Measurements from ENCODE around the gene BICRA.

BICRA gene

GRCh38 chr19:47686679-47687450 is 77.9 kb downstream of the BICRA start:
- TF ChIP-seq FOXA1 (IDR thresholded peaks at IDR 0.05) (no peak), SUZ12 (IDR thresholded peaks at IDR 0.05) (no peak), BHLHE40 (IDR thresholded peaks at IDR 0.05; ENCODE audit: borderline replicate concordance) (no peak), CTBP1 (IDR thresholded peaks at IDR 0.05; ENCODE audit: borderline replicate concordance) (no peak)
- CTCF ChIA-PET, result no interaction called here
- POLR2A ChIA-PET, result no interaction called here
- no peak for DNase-seq (ENCODE audit: extremely low spot score)

DNA sequence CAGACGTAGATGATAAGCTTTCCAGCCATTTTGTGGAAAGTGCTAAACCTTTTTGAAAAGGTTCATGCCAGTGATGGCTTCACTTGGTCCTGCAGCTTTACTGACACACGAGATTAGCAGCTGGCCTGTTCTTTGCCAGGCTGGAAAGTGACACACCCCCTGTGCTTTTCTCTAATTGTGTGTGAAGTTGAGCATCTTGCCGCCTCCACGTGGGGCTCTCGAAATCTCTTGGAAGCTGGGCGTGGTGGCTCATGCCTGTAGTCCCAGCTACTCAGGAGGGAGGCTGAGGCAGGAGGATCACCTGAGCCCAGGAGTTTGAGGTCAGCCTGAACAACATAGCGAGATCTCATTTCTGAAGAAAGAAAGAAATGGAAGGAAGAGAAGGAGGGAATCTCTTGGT is 79.0 kb downstream of the BICRA start:
- ChIA-PET POLR2A (no interaction called here), CTCF (interaction anchor here (0.7 to 0.8 kb wide), 2 partner anchors 8 to 15 kb away, joined by 3 read pairs; no protein-coding TSS in a partner anchor)
- DNase-seq (ENCODE audit: extremely low spot score), result no peak
- TF ChIP-seq TARDBP (IDR thresholded peaks at IDR 0.05) (no peak), SUZ12 (IDR thresholded peaks at IDR 0.05) (no peak), ZNF384 (IDR thresholded peaks at IDR 0.05) (no peak), NFRKB (IDR thresholded peaks at IDR 0.05) (no peak)

DNA sequence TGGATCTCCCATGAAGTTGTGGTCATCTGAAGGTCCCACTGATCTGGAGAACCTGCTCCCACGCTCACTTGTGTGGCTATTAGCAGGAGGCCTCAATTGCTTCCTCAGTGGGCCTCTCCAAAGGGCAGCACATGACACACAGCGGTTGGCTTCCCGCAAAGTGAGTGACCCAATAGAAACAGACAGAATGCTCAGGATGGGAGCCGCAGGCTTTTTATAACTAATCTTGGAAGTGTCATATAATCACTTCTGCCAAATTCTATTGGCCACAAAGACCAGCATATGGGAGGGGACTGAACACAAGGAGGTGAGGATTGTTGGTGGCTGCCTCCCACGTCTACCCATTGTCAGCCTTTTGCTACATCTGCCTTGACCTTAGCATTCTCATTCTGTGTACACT is 82.2 kb downstream of the BICRA start:
- TF ChIP-seq TARDBP (IDR thresholded peaks at IDR 0.05) (no peak), LEF1 (IDR thresholded peaks at IDR 0.05; ENCODE audit: borderline replicate concordance) (no peak), HDGF (IDR thresholded peaks at IDR 0.05; ENCODE audit: borderline replicate concordance) (no peak), SP1 (IDR thresholded peaks at IDR 0.05) (no peak), ELF4 (IDR thresholded peaks at IDR 0.05) (no peak), BHLHE40 (IDR thresholded peaks at IDR 0.05; ENCODE audit: borderline replicate concordance) (no peak), ZNF384 (IDR thresholded peaks at IDR 0.05) (no peak), FOXA1 (IDR thresholded peaks at IDR 0.05) (no peak), FOXK2 (IDR thresholded peaks at IDR 0.05) (no peak)
- POLR2A ChIA-PET, result no interaction called here
- DNase-seq (ENCODE audit: extremely low spot score), result no peak
- CTCF ChIA-PET, result interaction anchor here (1.0 kb wide), 1 partner anchor 9 kb away, joined by 3 read pairs; no protein-coding TSS in a partner anchor

DNA sequence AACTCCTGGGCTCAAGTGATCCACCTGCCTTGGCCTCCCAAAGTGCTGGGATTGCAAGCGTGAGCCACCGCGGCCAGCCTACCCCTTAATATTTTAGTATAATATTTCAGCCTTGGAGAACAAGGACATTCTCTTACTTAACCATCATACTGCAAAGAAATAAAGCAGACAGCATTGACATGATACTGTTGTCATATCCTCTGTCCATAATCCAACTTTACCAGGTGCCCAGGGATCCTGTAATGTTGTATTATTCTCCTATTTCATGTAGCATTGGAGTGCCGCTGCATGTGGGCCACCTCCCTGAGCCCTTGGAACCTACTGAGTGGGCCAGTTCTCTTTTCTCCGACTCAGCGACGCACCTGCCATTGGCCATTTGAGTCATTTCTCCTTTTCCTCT is 82.8 kb downstream of the BICRA start:
- TF ChIP-seq BHLHE40 (IDR thresholded peaks at IDR 0.05; ENCODE audit: borderline replicate concordance) (no peak), CTBP1 (IDR thresholded peaks at IDR 0.05; ENCODE audit: borderline replicate concordance) (no peak), LEF1 (IDR thresholded peaks at IDR 0.05; ENCODE audit: borderline replicate concordance) (no peak), FOXA1 (IDR thresholded peaks at IDR 0.05) (no peak), ARNT (IDR thresholded peaks at IDR 0.05) (no peak), ELF4 (IDR thresholded peaks at IDR 0.05) (no peak), FOXM1 (IDR thresholded peaks at IDR 0.05; ENCODE audit: borderline replicate concordance) (no peak), SP1 (IDR thresholded peaks at IDR 0.05) (no peak), HDGF (IDR thresholded peaks at IDR 0.05; ENCODE audit: borderline replicate concordance) (no peak), SUZ12 (IDR thresholded peaks at IDR 0.05) (no peak), TARDBP (IDR thresholded peaks at IDR 0.05) (no peak), ZNF384 (IDR thresholded peaks at IDR 0.05) (no peak), PKNOX1 (IDR thresholded peaks at IDR 0.05) (no peak), L3MBTL2 (conservative IDR thresholded peaks at IDR 0.05) (no peak), NFRKB (IDR thresholded peaks at IDR 0.05) (no peak)
- DNase-seq (ENCODE audit: extremely low spot score), result no peak
- ChIA-PET CTCF (no interaction called here), POLR2A (no interaction called here)

GRCh38 chr19:47693489-47693888 is 84.6 kb downstream of the BICRA start:
- no peak for DNase-seq (ENCODE audit: extremely low spot score)
- POLR2A ChIA-PET, result no interaction called here
- CTCF ChIA-PET, result no interaction called here
- TF ChIP-seq FOXA1 (IDR thresholded peaks at IDR 0.05) (no peak), ZNF384 (IDR thresholded peaks at IDR 0.05) (no peak), PKNOX1 (IDR thresholded peaks at IDR 0.05) (no peak), NFRKB (IDR thresholded peaks at IDR 0.05) (no peak), TARDBP (IDR thresholded peaks at IDR 0.05) (no peak), LEF1 (IDR thresholded peaks at IDR 0.05; ENCODE audit: borderline replicate concordance) (no peak), HDGF (IDR thresholded peaks at IDR 0.05; ENCODE audit: borderline replicate concordance) (no peak), FOXK2 (IDR thresholded peaks at IDR 0.05) (no peak), ELF4 (IDR thresholded peaks at IDR 0.05) (no peak), L3MBTL2 (conservative IDR thresholded peaks at IDR 0.05) (no peak), SP1 (IDR thresholded peaks at IDR 0.05) (no peak), CTBP1 (IDR thresholded peaks at IDR 0.05; ENCODE audit: borderline replicate concordance) (no peak), BHLHE40 (IDR thresholded peaks at IDR 0.05; ENCODE audit: borderline replicate concordance) (no peak), SUZ12 (IDR thresholded peaks at IDR 0.05) (no peak)

DNA sequence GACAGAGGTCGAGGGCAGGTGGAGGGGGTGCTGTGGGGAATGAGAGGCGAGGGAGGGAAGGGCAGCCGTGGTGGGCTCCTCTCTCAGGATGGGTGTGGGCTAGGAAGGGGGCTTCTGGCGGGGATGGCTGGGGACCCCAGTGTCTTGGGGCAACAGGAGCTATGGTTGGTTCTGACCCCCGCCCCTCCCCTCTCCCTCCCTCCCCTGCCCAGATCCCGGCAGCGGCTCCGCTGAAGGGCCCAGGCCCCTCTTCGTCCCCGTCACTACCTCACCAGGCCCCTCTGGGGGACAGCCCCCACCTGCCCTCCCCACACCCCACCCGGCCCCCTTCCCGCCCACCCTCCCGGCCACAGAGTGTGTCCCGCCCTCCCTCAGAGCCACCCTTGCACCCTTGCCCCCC is 85.0 kb downstream of the BICRA start:
- ChIA-PET POLR2A (no interaction called here), CTCF (no interaction called here)
- no peak for TF ChIP-seq SUZ12 (IDR thresholded peaks at IDR 0.05)
- no peak for TF ChIP-seq FOXK2 (IDR thresholded peaks at IDR 0.05)
- no peak for TF ChIP-seq ELF4 (IDR thresholded peaks at IDR 0.05)
- no peak for TF ChIP-seq BHLHE40 (IDR thresholded peaks at IDR 0.05; ENCODE audit: borderline replicate concordance)
- no peak for TF ChIP-seq TARDBP (IDR thresholded peaks at IDR 0.05)
- no peak for TF ChIP-seq L3MBTL2 (conservative IDR thresholded peaks at IDR 0.05)
- TF ChIP-seq LEF1 (IDR thresholded peaks at IDR 0.05; ENCODE audit: borderline replicate concordance), result no peak
- no peak for DNase-seq (ENCODE audit: extremely low spot score)
